HG02588 (cell line): ENCODE results near the gene DHPS.
A peak's percentile ranks its signal among the peaks of the same experiment; 100 is the strongest.
"Not testable (repeated sequence)": the region's sequence is repeated elsewhere in the genome, so short reads cannot be mapped to it uniquely, and the experiment has no call there.

Source experiments
- ATAC-seq: cut with Tn5 transposase; IDR thresholded peaks from one replicate; pipeline ENCODE4 v1.9.1; 2021; ENCODE audit warnings: mild to moderate bottlenecking, moderate library complexity; ENCODE audit not compliant: unreplicated experiment

The DHPS gene

DNA sequence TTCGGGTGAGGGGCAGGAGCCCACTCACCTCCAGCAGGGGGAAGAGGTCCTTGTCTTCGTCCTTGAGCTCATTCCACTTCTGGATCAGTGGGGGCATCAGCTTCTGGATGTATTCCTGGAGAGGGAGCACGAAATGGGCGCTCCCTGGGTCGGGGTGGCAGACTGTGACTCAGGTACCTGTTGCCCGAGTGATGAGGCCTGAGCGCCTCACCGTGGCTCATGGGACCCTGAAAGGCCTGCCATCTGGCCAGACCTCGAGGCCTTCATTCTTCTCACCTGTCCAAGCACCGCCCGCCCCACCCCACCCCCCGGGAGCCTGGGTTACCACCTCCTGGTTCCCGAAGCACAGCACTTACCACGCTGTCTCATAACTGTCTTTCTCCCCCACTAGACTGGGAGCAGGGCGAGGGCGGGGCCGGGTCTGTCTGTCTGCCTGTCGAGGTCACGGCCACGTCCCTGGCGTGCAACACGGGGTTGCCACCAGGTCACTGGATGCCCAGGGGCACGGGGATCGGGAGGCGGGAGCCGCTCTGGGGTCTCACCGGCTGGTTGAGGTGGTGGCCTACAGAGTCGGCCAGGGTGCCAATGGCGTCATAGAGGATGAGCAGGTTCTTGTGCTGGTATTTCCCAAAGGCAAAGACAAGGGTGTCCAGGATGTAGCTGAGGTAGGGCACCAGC, 24.1 kb upstream of the DHPS start:
- ATAC-seq: no peak

DNA sequence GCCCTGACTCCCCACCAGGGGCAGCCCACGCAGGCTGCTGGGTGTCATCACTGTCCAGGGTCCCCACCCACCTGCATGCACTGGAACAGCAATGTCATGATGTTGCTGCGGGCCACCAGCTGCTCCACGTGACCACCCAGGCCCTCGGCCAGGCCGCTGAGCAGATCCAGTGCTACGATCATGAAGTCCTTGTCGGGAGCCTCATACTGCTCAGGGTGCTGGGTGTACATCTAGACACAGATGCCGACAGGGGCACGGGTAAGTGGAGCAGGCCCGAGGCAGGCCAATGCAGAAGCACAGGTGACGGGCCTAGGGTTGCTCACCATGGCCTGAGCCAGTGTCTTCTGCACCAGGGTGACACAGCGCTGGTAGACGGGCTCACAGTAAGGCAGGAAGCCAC, 23.5 kb upstream of the DHPS start:
- no peak for ATAC-seq

DNA sequence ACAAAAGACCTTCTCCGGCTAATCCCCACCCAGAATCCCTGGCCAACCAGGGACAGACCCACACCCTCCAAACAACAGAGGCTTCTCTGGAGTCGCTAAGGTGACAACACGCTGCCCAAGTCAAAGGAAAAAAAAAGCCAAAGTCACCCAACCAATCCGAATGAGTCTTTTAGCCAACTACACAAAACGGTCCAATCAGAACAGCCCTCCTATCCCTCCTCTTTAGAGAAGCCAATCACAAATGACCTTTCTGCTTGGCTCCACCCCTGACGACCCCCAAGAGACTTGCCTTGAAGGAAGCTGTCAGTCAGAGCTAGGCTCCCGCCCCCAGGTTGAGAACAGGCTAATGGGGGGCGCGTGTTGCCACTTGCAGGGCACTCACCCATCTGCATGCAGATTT, 21.4 kb upstream of the DHPS start:
- ATAC-seq: no peak

DNA sequence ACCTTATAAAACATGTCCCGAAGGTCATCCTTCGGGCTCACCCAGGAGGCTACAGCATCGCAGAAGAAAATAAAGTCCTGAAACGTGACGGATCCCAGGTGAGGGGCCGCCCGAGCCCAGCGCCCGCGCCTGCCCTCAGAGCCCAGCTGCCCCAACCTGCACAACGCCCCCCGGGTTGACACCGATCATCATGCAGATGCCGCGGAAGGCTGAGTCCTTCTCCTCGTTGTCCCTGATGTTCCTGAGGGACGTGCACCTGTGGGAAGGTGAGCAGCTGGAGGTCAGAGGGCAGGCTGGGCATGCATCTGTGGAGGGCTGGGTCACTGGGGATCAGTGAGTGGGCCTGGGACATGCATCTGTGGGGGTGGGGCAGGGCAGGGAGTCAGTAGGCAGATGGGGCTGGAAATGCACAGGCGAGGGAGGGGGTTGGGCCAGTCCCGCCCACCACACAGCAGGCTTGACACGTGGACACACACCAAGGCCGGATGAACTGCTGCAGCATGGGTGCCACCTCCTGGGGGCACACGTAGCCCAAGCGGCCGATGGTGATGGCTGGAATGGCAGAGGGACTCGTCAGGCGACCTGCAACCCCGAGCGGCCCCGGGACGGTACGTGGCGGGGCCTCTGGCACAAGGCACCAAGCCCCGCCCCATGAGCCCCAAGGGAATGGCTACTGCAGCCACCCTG, 20.1 kb upstream of the DHPS start:
- ATAC-seq: no peak

DNA sequence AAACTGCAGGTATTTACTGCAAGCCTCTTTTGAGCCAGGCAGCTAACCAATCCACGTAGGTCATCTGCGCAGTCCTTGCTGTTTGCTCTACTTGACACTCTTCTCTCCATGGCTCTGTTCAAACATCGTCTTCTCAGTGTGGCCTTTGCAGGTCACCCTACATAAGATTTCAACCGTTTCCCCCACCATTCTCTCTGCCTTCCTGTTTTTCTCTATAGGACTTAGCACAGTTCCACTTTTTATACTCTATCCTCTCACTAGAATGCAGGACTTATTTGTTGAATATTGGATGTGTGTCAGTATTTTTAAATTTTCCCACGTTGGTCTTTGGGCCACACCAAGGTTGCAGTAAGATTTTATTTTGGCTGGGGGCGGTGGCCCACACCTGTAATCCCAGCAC, 16.5 kb upstream of the DHPS start:
- ATAC-seq: no peak

DNA sequence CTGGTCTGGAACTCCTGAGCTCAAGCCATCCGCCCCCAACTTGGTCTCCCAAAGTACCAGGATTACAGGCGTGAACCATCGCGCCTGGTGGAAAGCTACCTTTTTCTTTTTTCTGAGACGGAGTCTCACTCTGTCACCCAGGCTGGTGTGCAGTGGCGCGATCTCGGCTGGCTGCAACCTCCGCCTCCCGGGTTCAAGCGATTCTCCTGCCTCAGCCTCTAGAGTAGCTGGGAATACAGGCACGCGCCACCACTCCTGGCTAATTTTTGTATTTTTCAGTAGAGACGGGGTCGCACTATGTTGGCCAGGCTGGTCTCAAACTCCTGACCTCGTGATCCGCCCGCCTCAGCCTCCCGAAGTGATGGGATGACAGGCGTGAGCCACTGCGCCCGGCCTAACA, 15.7 kb upstream of the DHPS start:
- not testable (repeated sequence) for ATAC-seq

DNA sequence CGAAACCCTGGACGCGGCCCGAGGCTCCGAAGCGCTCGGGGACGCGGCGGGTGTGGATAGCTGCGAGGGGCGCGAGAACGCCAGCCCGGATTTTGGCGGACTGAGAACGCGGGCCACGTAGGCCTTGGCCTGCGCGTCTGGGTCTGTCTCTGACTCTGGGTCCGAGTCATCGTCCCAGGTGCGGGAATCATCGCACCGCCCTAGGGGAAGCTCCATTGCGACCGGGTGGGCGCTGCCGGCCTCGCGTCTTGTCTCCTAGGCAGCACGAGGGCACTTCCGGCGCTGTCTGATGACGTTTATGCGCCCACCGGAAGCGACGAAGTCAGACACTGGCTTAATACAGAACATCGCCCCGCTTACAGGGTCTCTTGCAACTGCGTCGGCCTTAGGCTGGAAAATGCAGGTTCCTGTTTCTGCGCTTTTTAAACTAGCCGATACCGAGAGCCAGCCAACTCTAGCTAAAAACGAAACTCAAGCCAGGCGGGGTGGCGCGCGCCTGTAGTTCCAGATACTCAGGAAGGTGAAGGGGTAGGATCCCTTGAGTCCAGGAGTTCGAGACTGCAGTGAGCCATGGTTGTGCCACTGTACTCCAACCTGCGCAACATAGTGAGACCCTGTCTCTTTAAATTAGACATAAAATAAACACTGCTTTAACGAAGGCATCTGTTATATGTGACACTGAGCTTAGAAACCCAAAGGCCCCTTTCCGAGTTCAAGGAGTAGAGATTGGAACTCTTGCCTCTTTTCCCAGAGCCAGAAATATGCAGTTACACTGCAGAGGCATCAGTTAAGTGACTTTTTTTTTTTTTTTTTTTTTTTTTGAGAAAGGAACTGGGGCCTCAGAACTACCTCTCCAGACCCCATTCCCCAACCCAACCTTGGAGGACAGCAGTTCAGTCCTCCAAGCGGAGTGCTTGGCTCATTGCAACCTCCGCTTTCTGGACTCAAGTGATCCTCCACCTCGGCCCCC, 15.0 kb upstream of the DHPS start, which contains the start of gene FBXW9:
Gene FBXW9 (minus strand): TSS at position 266 of the 970 bp plus-strand sequence. CDS start 50 bp downstream, at position 216.
- ATAC-seq: peak; percentile 63

DNA sequence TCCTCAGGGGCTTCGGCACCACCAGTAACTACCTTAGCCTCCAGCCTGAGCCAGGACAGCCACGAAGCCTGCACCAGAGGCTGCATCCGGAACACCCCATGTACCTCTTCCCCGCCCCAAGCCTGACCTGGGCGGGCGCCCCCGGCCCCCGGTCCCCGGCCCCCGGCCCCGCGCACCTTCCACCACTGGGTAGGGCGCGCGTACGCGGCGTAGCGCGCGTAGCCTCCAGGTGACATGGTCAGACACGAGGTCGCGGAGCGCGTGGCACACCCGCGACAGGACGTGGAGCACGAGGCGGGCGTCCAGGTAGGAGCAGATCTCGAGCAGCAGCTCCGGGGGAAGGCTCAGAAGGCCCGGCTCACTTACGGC, 14.3 kb upstream of the DHPS start:
- ATAC-seq: peak; percentile 18

DNA sequence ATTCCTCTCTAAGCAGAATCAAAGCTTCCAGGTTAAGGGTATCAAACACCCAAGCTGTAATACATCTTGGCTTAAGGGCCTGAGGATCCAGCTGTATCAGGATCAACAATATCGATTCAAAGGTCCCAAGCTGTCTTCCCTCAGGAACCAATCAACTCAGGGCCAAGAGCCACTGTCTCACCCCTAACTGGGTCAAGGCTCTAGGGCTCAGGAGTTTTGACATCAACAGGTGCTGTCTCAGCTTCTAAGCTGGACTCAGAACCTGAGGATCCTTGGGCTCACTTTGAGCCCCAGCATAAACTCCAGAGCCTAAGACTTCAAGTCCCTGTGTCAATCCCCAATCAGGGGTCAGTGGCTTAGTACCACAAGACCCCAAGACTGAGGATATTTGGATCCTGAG, 13.8 kb upstream of the DHPS start:
- ATAC-seq: no peak

DNA sequence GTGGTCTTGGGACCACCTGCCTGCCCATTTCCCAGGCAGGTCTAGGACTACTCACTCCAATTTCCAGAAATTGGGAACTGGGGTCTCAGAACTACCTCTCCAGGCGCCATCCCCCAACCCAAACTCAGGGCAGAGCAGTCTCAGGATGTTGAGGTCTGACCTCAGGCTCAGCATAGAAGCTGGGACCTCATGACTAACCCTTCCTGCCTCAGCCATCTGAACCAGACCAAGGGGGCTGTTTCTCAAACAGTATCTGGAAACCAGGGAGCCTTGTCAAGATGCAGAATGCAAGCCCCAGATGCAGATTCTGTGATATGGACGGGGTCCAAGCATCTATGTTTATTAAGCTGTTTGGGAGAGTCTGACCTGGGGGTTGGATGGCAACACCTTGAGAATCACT, 13.4 kb upstream of the DHPS start:
- ATAC-seq: no peak

DNA sequence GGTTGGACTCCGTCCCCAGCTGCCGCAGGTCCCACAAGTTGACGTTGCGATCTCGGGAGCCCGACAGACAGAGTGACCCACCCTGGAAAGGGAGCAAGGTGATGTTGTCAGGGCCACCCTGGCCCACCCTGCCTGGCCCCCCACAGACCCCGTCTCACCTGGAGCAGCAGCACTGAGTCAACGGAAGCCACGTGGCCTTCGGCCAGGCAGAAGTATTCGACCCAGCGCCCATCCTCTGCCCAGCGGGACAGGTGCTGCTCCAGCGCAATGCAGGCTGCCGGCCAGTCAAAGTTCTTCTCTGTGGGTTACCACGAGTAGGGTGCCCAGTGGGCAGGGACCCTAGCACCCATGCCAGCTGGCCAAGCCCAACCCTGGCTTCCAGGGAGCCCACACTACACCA, 13.0 kb upstream of the DHPS start:
- ATAC-seq: no peak

DNA sequence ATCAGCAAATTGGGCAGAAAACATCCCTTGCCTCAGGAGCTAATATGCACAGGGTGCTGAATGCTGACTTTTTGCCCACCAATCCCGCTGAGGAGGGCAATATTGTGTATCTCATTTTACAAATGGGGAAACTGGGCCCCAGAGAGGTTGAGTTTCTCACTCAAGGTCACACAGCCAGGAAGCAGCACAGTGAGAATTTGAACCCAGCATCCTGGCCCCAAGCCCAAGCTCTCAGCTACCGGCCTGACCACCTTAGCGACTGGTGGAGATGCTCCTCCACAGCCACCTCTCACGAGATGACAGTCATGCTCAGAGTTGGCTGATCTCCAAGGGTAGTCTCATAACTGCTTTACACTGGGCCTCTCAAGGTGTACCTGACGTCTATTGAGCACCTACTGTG, 11.3 kb upstream of the DHPS start:
- no peak for ATAC-seq

DNA sequence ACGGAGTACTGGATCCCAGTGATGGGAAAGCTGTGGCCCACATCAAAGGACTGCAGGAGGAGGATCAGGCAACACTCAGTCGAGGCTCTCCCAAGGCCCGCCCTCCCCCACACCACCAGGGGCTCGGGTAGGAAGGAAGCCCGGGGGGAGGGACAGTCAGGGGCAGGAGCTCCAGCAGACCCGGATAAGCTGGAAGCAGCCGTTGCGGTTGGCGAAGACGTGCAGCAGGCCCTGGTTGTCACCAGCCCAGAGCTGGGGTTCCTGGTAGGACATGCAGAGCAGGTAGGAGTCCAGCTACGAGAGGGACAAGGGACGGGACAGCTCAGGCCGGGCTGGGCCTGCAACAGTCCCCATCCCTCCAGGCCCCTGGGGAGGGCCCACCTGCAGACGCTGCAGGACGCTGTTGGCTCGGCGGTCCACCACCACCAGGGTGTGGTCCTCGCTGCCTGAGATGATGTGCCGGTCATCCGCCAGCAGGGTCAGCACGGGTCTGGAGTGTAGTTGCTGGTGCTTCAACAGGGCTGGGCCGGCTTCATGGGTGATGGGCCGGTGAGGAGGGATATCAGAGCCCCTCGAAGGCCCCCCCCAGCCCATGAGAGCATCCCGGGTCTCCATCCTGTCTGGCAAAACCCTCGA, 8.0 kb upstream of the DHPS start:
- no peak for ATAC-seq

DNA sequence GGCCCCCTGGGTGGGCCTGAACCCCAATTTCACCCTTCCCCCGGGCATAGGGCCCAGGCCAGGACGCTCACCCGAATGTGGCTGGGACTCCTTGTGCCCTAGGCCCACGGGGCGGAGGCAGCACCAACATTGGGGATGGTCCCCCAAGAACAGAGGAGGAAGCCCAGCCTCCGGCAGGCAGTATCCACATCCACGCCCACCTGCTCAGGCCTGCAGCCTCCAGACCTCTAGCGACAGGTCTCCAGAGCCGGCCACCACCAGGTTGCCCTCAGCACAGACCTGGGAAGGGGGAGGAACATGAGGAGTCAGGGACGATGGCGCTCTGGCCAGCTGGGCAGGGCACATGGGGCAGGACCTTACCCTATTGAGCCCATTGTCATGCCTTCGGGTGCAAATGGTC, 7.3 kb upstream of the DHPS start:
- no peak for ATAC-seq

DNA sequence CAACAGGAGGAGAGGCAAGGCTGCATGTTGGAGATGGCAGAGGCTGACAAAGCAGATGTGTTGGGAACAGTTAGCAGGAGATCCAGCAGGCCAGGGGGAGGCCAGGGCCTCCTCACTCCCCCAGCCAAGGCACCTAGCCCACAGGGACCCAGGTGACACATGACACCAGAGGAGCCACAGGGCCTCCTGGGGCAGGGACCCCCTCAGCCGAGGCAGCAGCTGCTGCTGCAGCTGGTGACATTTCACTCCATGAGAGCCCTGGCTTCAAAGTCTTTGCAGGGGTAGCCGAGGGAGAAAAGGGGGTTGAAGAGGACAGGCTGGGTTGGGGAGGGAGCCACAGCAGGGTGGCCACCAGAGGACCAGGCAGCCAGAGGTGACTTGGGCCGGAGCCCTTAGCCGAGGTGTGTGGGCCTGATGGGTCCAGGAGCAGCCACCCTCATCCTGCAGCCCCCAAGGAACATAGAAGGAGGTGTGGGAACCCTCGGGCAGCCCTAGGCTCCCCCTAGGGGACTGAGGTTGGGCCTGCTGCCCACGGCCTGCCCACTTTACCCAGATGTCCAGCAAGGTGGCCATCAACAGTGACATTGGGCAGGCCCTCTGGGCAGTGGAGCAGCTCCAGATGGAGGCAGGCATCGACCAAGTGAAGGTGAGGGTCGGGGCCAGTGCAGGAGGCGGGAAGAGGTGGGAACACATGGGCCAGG, 6.0 kb upstream of the DHPS start, which contains the start of gene GNG14:
Gene GNG14 (plus strand): TSS at position 503 of the 701 bp plus-strand sequence. CDS start 51 bp downstream, at position 554.
- no peak for ATAC-seq

DNA sequence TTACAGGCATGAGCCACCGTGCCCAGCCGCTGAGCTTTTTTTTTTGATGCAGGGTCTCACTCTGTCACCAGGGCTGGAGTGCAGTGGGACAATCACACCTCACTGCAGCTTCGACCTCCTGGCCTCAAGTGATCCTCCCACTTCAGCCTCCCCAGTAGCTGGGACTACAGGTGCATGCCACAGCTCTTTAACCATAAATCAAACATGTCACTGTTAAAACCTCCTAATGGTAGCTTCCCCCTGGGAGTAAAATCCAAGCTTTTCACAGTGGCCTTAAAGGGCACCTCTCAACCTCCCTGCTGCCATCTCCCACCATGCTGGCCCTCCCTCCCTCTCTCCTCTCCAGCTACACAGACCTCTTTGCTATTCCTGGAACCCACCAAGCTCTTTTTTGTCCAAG, 4.2 kb upstream of the DHPS start:
- ATAC-seq: no peak

DNA sequence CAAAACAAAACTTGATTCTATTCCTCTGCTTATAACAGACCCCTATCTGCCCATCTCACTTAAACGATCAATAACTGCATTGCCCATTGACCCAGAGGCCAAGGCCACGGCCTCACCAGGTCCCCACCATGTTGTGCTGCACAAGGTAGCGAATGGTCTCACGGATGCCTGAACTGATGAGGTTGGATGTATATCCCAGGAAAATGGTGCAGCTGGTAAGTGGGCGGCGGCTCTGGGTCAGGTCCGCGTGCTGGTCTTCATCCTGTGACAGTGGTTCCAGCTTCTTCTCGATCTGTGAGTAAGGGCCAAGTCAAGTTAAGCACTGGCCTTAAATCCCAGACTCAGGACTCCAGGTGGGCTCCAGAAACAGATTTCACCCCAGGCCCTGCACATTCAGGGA, 1.6 kb downstream of the DHPS start:
- ATAC-seq: no peak

DNA sequence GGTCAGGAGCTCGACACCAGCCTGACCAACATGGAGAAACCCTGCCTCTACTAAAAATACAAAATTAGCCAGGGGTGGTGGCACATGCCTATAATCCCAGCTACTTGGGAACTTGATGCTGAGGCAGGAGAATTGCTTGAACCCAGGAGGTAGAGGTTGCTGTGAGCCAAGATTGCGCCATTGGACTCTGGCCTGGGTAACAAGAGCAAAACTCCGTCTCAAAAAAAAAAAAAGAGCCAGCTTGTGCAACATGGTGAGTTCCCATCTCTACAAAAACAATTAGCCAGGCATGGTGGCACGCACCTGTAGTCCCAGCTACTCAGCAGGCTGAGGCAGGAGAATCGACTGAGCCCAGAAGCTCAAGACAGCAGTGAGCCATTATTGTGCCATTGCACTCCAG, 3.6 kb downstream of the DHPS start:
- ATAC-seq: not testable (repeated sequence)

DNA sequence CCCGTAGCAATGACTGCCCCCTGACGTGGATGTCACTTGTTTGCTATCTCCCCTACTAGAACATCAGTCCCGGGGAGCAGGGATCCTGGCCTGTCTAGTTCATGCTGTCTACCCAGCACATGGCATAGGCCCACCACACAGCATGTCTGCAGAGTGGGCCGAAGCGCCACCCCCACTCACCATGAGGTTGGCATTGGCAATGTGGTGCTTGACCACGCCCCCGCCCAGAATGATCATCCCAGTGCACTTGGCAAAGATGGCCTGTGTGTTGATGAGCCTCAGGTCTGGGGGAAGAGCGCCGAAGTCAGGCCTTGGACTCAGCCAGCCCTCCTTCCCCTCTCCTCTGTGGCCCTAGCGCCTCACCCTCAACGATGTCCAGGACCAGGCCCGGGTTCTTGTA, 4.8 kb downstream of the DHPS start:
- no peak for ATAC-seq

DNA sequence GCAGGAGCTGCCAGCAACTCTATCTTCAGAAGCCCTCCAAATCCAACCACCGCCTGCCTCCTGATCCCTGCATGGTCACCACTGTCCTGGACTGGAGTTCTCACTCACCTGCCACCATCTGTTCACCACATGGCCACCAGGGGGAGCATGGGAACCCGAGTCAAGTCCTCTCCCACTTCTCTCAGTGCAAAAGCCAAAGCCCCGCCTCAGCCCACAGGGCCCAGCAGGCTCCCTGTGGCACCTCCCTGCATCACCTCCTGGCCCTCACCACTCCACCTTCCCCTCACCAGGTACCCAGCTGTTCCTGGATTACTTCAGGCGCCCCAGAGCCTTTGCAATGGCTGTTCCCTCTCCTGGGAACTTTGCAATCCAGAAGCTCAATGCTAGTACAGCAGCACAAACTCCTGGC, 5.3 kb downstream of the DHPS start:
- no peak for ATAC-seq
